ENCODE measurements around the gene SMAD5. TPM values are rescaled to one million over a fixed set of nuclear protein-coding genes. Genes with fewer than 3 reads are reported as not detected.

Gene SMAD5
- polyA plus RNA-seq, 3 donors: 7.9 to 19.2 (median 17.3) TPM

DNA sequence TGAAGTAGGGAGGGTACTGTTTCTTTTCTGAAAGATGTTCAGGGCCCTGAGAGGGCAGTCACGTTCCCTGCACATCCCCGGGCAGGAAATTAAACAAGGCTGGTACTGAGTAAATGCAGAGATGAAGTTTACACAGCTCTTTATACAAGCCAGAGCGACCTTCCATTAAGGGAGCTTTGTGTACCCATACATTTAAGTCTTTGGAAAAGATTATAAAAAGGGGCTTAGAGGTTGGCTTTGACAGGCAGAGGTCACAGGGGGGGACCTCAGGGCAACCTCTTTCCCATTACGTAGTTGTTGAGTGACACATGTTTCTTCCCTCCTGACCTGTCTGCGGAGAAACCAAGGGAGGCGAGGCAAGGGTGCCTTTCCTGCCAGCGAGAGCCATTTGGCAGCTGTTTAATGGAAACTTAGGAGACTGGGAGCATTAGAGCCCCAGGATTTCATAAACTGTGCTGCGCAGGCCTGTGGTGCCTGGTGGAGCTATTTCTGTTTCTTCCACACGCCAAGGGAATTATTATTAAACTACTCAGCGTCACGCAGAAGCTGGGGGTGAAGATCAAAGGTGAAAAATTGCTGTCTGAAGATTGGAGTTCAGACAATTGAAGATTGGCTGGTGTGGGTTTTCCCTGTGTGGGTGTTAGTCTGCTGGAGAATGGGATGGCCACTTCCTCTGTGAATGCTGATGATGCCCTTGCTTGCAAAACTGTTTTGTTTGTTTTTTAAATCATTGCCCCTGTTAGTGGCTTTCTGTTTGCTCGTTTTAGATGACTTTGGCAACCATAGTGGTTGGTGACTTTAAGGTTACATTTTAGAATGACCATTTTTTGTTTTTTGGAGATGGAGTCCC is 63.6 kb downstream of the SMAD5 start:
- H3K4me3 ChIP-seq (replicated peaks in 1 of 3; ENCODE audit: low read depth in 2 of 3, low read length in 3 of 3): no peak overlapping the region
- Mint-ChIP-seq H3K9me3 (peaks cover 0 to 8% (median 2%) of the 10 kb centered on the region in 7 donors), H3K27me3 (ENCODE audit: low read depth in 3 of 3) (peaks cover 39 to 84% (median 53%) of the 10 kb centered on the region in 3 donors), H3K36me3 (no peaks in the 10 kb centered on the region), H3K27ac (no peak overlapping the region), H3K4me3 (no peak overlapping the region), H3K4me1 (peaks cover 8% of the 10 kb centered on the region)
- intact Hi-C loops (cut with micrococcal nuclease): no loop called here
- no peaks in the 10 kb centered on the region for H3K79me2 ChIP-seq (ENCODE audit: insufficient read depth, low read length)
- H3K9me3 ChIP-seq (replicated peaks in 1 of 2; ENCODE audit: control insufficient read depth in 1 of 2, insufficient read depth in 1 of 2, low read length in 2 of 2): peaks cover 0 to 6% of the 10 kb centered on the region in 2 donors
- no peaks in the 10 kb centered on the region for H4K20me1 ChIP-seq (ENCODE audit: insufficient read depth, low read length)
- TF ChIP-seq, protein P1, sequence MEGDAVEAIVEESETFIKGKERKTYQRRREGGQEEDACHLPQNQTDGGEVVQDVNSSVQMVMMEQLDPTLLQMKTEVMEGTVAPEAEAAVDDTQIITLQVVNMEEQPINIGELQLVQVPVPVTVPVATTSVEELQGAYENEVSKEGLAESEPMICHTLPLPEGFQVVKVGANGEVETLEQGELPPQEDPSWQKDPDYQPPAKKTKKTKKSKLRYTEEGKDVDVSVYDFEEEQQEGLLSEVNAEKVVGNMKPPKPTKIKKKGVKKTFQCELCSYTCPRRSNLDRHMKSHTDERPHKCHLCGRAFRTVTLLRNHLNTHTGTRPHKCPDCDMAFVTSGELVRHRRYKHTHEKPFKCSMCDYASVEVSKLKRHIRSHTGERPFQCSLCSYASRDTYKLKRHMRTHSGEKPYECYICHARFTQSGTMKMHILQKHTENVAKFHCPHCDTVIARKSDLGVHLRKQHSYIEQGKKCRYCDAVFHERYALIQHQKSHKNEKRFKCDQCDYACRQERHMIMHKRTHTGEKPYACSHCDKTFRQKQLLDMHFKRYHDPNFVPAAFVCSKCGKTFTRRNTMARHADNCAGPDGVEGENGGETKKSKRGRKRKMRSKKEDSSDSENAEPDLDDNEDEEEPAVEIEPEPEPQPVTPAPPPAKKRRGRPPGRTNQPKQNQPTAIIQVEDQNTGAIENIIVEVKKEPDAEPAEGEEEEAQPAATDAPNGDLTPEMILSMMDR (IDR thresholded peaks at IDR 0.05): no peak
- H3K4me2 ChIP-seq (replicated peaks; ENCODE audit: extremely low read depth, low read length, poor library complexity, severe bottlenecking): no peak overlapping the region
- no peak for DNase-seq
- H3K4me1 ChIP-seq (ENCODE audit: control insufficient read depth in 1 of 2, insufficient read depth in 2 of 2, low read length in 2 of 2): peaks cover 3 to 12% of the 10 kb centered on the region in 2 donors
- no peak overlapping the region for H3K9ac ChIP-seq (ENCODE audit: insufficient read depth, low read length, poor library complexity, severe bottlenecking)
- H3K27me3 ChIP-seq (ENCODE audit: control insufficient read depth in 2 of 2, insufficient read depth in 2 of 2, low read length in 2 of 2): peaks cover 20 to 45% of the 10 kb centered on the region in 2 donors
- no peak overlapping the region for H2AFZ ChIP-seq (ENCODE audit: insufficient read depth, low read depth, low read length, poor library complexity, severe bottlenecking)
- no peaks in the 10 kb centered on the region for H3K36me3 ChIP-seq (replicated peaks in 1 of 2; ENCODE audit: control insufficient read depth in 1 of 2, insufficient read depth in 2 of 2, low read length in 2 of 2)
- no peak overlapping the region for H3K27ac ChIP-seq (ENCODE audit: low read depth in 1 of 2, low read length in 2 of 2)
- WGBS (ENCODE audit: insufficient coverage): 88% methylated on average over 4 of the region's 12 CpGs

DNA sequence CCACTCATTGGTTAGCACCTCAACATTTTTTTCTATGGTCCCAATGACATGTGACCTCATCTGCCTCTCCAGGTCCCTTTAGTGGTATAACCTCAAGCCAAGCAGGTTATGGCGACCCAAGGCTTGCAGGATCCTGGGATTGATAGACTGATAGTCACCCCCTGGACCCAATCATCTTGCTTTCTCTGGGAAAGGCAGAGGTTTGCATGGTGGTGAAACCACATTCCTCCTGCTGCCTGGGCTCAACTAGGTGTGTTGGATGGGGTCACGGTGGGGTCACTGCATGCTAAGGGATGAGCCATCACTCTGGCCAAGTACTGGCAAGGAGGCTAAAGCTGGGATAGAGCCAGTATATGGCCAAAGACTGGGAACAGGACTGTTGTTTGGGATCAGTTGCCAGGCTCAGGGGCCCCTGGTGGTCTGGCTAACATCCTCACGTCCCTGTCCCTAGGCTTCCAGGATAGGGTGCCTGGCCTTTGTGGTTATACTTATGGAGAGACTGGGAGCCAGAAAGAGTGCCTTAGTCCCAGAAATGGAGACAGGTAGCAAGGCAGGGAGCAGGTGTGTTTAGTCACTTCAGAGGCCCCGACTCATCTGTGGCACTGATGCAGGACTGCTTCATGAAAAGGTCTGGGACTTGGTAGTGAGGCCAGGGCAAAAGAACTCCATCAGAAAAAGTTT is 65.0 kb downstream of the SMAD5 start:
- H3K9ac ChIP-seq (ENCODE audit: insufficient read depth, low read length, poor library complexity, severe bottlenecking): no peak overlapping the region
- H3K4me3 ChIP-seq (replicated peaks in 1 of 3; ENCODE audit: low read depth in 2 of 3, low read length in 3 of 3): no peak overlapping the region
- no peak overlapping the region for H2AFZ ChIP-seq (ENCODE audit: insufficient read depth, low read depth, low read length, poor library complexity, severe bottlenecking)
- H3K27ac ChIP-seq (ENCODE audit: low read depth in 1 of 2, low read length in 2 of 2): no peak overlapping the region
- no peak overlapping the region for H3K4me2 ChIP-seq (replicated peaks; ENCODE audit: extremely low read depth, low read length, poor library complexity, severe bottlenecking)
- WGBS (ENCODE audit: insufficient coverage): 93% methylated on average over 3 of the region's 4 CpGs
- no peaks in the 10 kb centered on the region for H3K9me3 ChIP-seq (replicated peaks in 1 of 2; ENCODE audit: control insufficient read depth in 1 of 2, insufficient read depth in 1 of 2, low read length in 2 of 2)
- Mint-ChIP-seq H3K4me1 (no peaks in the 10 kb centered on the region), H3K27me3 (ENCODE audit: low read depth in 3 of 3) (peaks cover 37 to 84% (median 53%) of the 10 kb centered on the region in 3 donors), H3K4me3 (no peak overlapping the region), H3K27ac (no peak overlapping the region), H3K9me3 (peaks cover 0 to 8% (median 0%) of the 10 kb centered on the region in 7 donors), H3K36me3 (no peaks in the 10 kb centered on the region)
- no peaks in the 10 kb centered on the region for H3K79me2 ChIP-seq (ENCODE audit: insufficient read depth, low read length)
- no peak for DNase-seq
- TF ChIP-seq, protein P1 (IDR thresholded peaks at IDR 0.05): no peak
- H3K36me3 ChIP-seq (replicated peaks in 1 of 2; ENCODE audit: control insufficient read depth in 1 of 2, insufficient read depth in 2 of 2, low read length in 2 of 2): no peaks in the 10 kb centered on the region
- peaks cover 20 to 46% of the 10 kb centered on the region in 2 donors for H3K27me3 ChIP-seq (ENCODE audit: control insufficient read depth in 2 of 2, insufficient read depth in 2 of 2, low read length in 2 of 2)
- no peaks in the 10 kb centered on the region for H4K20me1 ChIP-seq (ENCODE audit: insufficient read depth, low read length)
- intact Hi-C loops (cut with micrococcal nuclease): no loop called here
- H3K4me1 ChIP-seq (ENCODE audit: control insufficient read depth in 1 of 2, insufficient read depth in 2 of 2, low read length in 2 of 2): no peaks in the 10 kb centered on the region

Measured in CD14-positive monocyte (primary cell).